Panc1 (cell line): ENCODE data around the gene AHCTF1.
"Not testable (repeated sequence)": the region's sequence is repeated elsewhere in the genome, so short reads cannot be mapped to it uniquely, and the experiment has no call there.

Experiments
- CTCF ChIP-seq: fragments of 450-650 bp; IDR thresholded peaks from 2 replicates; pipeline ENCODE4 v1.5.1; 2017; ENCODE audit warnings: mild to moderate bottlenecking
- POLR2AphosphoS5 ChIP-seq: IDR thresholded peaks from 2 replicates; pipeline ENCODE4 v1.6.1; 2012; ENCODE audit warnings: mild to moderate bottlenecking, low read depth, low read length, moderate library complexity
- TF ChIP-seq, protein P1 (sequence below), 2 experiments: IDR thresholded peaks; 2 replicates each; pipeline ENCODE4 v1.6.1; 2011 to 2012; ENCODE audit warnings: low read depth in 2 of 2, control low read depth in 1 of 2, low read length in 1 of 2, mild to moderate bottlenecking in 1 of 2, moderate library complexity in 1 of 2; ENCODE audit not compliant: insufficient read depth in 1 of 2

- not testable (repeated sequence) for TF ChIP-seq CTCF, POLR2AphosphoS5
- TF ChIP-seq, protein P1, sequence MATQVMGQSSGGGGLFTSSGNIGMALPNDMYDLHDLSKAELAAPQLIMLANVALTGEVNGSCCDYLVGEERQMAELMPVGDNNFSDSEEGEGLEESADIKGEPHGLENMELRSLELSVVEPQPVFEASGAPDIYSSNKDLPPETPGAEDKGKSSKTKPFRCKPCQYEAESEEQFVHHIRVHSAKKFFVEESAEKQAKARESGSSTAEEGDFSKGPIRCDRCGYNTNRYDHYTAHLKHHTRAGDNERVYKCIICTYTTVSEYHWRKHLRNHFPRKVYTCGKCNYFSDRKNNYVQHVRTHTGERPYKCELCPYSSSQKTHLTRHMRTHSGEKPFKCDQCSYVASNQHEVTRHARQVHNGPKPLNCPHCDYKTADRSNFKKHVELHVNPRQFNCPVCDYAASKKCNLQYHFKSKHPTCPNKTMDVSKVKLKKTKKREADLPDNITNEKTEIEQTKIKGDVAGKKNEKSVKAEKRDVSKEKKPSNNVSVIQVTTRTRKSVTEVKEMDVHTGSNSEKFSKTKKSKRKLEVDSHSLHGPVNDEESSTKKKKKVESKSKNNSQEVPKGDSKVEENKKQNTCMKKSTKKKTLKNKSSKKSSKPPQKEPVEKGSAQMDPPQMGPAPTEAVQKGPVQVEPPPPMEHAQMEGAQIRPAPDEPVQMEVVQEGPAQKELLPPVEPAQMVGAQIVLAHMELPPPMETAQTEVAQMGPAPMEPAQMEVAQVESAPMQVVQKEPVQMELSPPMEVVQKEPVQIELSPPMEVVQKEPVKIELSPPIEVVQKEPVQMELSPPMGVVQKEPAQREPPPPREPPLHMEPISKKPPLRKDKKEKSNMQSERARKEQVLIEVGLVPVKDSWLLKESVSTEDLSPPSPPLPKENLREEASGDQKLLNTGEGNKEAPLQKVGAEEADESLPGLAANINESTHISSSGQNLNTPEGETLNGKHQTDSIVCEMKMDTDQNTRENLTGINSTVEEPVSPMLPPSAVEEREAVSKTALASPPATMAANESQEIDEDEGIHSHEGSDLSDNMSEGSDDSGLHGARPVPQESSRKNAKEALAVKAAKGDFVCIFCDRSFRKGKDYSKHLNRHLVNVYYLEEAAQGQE (IDR thresholded peaks at IDR 0.05; ENCODE audit: insufficient read depth in 1 of 2, low read depth in 2 of 2, low read length in 1 of 2) = not testable (repeated sequence)
Measured at GRCh38 chr1:246813325-246813724, 118.4 kb downstream of the AHCTF1 start.
